CD4-positive, alpha-beta T cell (primary cell): ENCODE measurements around the gene TMCC3. TPM values are rescaled to one million over a fixed set of nuclear protein-coding genes. Genes with fewer than 3 reads are reported as not detected.

Source experiments
- ATAC-seq: fragments of 200-7000 bp; cut with Tn5 transposase; one replicate; pipeline ENCODE4 v1.10.0; 2022; ENCODE audit warnings: mild to moderate bottlenecking; ENCODE audit not compliant: poor library complexity
- CTCF ChIA-PET: fragments of 350-600 bp; sonication (Branson Sonifier 250); formaldehyde crosslinking; loops from one replicate; lab custom pipeline; 2021; ENCODE audit warnings: antibody characterized with exemption, inconsistent platforms; lab: Charles Lee
- POLR2A ChIA-PET: fragments of 350-600 bp; sonication (Branson Sonifier 250); formaldehyde crosslinking; loops from one replicate; lab custom pipeline; 2021; ENCODE audit warnings: antibody characterized with exemption, inconsistent platforms; lab: Charles Lee
- DNase-seq, 14 experiments: peaks; one replicate each; pipeline ENCODE4 v3.0.0-alpha.2; 2013 to 2020; ENCODE audit warnings: mixed read lengths in 2 of 14
- H3K27ac ChIP-seq, 2 donors: one replicate each; pipeline versions ENCODE4 v1.5.1 to v1.7.0; 2013; ENCODE audit warnings: low read length in 2 of 2, low read depth in 1 of 2, mild to moderate bottlenecking in 1 of 2
- H3K27me3 ChIP-seq, 2 experiments: 1 replicate in 1 of 2; 2 replicates in 1 of 2; pipeline versions ENCODE4 v1.6.1 to v1.7.0; 2013; ENCODE audit warnings: low read length in 2 of 2, control low read depth in 1 of 2, mild to moderate bottlenecking in 1 of 2, moderate library complexity in 1 of 2; ENCODE audit not compliant: insufficient read depth in 2 of 2, control insufficient read depth in 1 of 2
- H3K36me3 ChIP-seq: one replicate; pipeline ENCODE4 v1.6.1; 2013; ENCODE audit warnings: low read length, control low read depth; ENCODE audit not compliant: insufficient read depth
- H3K4me1 ChIP-seq: one replicate; pipeline ENCODE4 v1.6.1; 2013; ENCODE audit warnings: low read length, control low read depth; ENCODE audit not compliant: insufficient read depth
- H3K4me3 ChIP-seq: one replicate; pipeline ENCODE4 v1.5.1; 2013; ENCODE audit warnings: mild to moderate bottlenecking, low read length, moderate library complexity
- H3K9me3 ChIP-seq, 2 experiments: 1 replicate in 1 of 2; 2 replicates in 1 of 2; pipeline versions ENCODE4 v1.6.1 to v1.7.0; 2013; ENCODE audit warnings: low read length in 2 of 2, mild to moderate bottlenecking in 2 of 2, control low read depth in 1 of 2, moderate library complexity in 1 of 2; ENCODE audit not compliant: control insufficient read depth in 1 of 2, insufficient read depth in 1 of 2
- H3K27ac Mint-ChIP-seq: one replicate; pipeline ENCODE4 v1.8.0; 2020; ENCODE audit warnings: mixed read lengths
- H3K27me3 Mint-ChIP-seq: one replicate; pipeline ENCODE4 v1.8.0; 2021; ENCODE audit warnings: mixed read lengths
- H3K36me3 Mint-ChIP-seq: one replicate; pipeline ENCODE4 v1.8.0; 2021; ENCODE audit warnings: low read depth, mixed read lengths
- H3K4me1 Mint-ChIP-seq: one replicate; pipeline ENCODE4 v1.8.0; 2021; ENCODE audit warnings: low read depth, mixed read lengths
- H3K4me3 Mint-ChIP-seq: one replicate; pipeline ENCODE4 v1.8.0; 2020; ENCODE audit warnings: mild to moderate bottlenecking, mixed read lengths
- H3K9me3 Mint-ChIP-seq: one replicate; pipeline ENCODE4 v1.8.0; 2020; ENCODE audit warnings: mixed read lengths
- CTCF ChIP-seq: fragments of 200-600 bp; IDR thresholded peaks from one replicate; pipeline ENCODE4 v1.8.0; 2022; ENCODE audit warnings: antibody characterized with exemption, mild to moderate bottlenecking
- intact Hi-C, 2 experiments: fragments of 100-400 bp; cut with DNase I in 1 of 2; cut with micrococcal nuclease in 1 of 2; formaldehyde crosslinking; loops; one replicate each; pipeline versions ENCODE4 v1.15.1 to v1.9.0; 2023 to 2025; cut with DNase I, micrococcal nuclease
- total RNA-seq, 174 experiments: library from RNA in 2 of 174; stranded (reverse) in 2 of 174; gene quantifications; one replicate each; pipeline ENCODE4 v1.2.3 and lab custom pipeline; 2021 to 2026

Gene TMCC3
- total RNA-seq, 2 experiments from 2014 or later = 0.78 to 1.3 TPM

GRCh38 chr12:94686834-94687628, 36.7 kb upstream of the TMCC3 start:
- Mint-ChIP-seq H3K9me3 (no peaks in the 10 kb centered on the region), H3K36me3 (no peaks in the 10 kb centered on the region), H3K27me3 (no peaks in the 10 kb centered on the region), H3K4me1 (no peaks in the 10 kb centered on the region), H3K27ac (no peak overlapping the region), H3K4me3 (no peak overlapping the region)
- no peaks in the 10 kb centered on the region for H3K36me3 ChIP-seq
- H3K4me3 ChIP-seq = no peak overlapping the region
- no peaks in the 10 kb centered on the region for H3K4me1 ChIP-seq
- no peak overlapping the region for H3K27ac ChIP-seq
- DNase-seq (no peak), ATAC-seq (no peak)
- ChIA-PET CTCF (no interaction called here), POLR2A (no interaction called here)
- H3K9me3 ChIP-seq = no peaks in the 10 kb centered on the region
- intact Hi-C loops = no loop called here
- no peak for TF ChIP-seq CTCF
- no peaks in the 10 kb centered on the region for H3K27me3 ChIP-seq

GRCh38 chr12:94684416-94685142, 34.2 kb upstream of the TMCC3 start:
- POLR2A ChIA-PET = no interaction called here
- Histone ChIP-seq H3K36me3 (no peaks in the 10 kb centered on the region), H3K4me1 (no peaks in the 10 kb centered on the region), H3K4me3 (no peak overlapping the region), H3K27me3 (no peaks in the 10 kb centered on the region), H3K27ac (no peak overlapping the region), H3K9me3 (no peaks in the 10 kb centered on the region)
- ATAC-seq = no peak
- TF ChIP-seq CTCF = no peak
- H3K36me3 Mint-ChIP-seq = no peaks in the 10 kb centered on the region
- H3K27me3 Mint-ChIP-seq = no peaks in the 10 kb centered on the region
- H3K4me1 Mint-ChIP-seq = no peaks in the 10 kb centered on the region
- DNase-seq = no peak
- no peak overlapping the region for H3K4me3 Mint-ChIP-seq
- H3K27ac Mint-ChIP-seq = no peak overlapping the region
- intact Hi-C loops = no loop called here
- H3K9me3 Mint-ChIP-seq = no peaks in the 10 kb centered on the region
- CTCF ChIA-PET = no interaction called here

GRCh38 chr12:94679554-94680195, 29.3 kb upstream of the TMCC3 start:
- ChIA-PET CTCF (interaction anchor here (1.3 kb wide), 1 partner anchor 8 kb away, joined by 3 read pairs; no protein-coding TSS in a partner anchor), POLR2A (no interaction called here)
- Mint-ChIP-seq H3K36me3 (no peaks in the 10 kb centered on the region), H3K27me3 (peaks cover 2% of the 10 kb centered on the region), H3K9me3 (no peaks in the 10 kb centered on the region), H3K27ac (no peak overlapping the region), H3K4me3 (no peak overlapping the region), H3K4me1 (peaks cover 12% of the 10 kb centered on the region)
- peaks cover 30% of the 10 kb centered on the region for H3K4me1 ChIP-seq
- ATAC-seq = no peak
- H3K36me3 ChIP-seq = no peaks in the 10 kb centered on the region
- H3K27me3 ChIP-seq = no peaks in the 10 kb centered on the region
- no peak for DNase-seq
- H3K4me3 ChIP-seq = no peak overlapping the region
- intact Hi-C loops = no loop called here
- H3K9me3 ChIP-seq = no peaks in the 10 kb centered on the region
- no peak overlapping the region for H3K27ac ChIP-seq
- no peak for TF ChIP-seq CTCF
